ENCODE results near the gene ABHD12. TPM values are rescaled to one million over a fixed set of nuclear protein-coding genes. Genes with fewer than 3 reads are reported as not detected.

The ABHD12 gene
- total and polyA plus RNA-seq, 2 donors (not counting 3 experiments of a cell fraction or from before 2014, with no cell fraction given) = 19.2 to 36.0 TPM

DNA sequence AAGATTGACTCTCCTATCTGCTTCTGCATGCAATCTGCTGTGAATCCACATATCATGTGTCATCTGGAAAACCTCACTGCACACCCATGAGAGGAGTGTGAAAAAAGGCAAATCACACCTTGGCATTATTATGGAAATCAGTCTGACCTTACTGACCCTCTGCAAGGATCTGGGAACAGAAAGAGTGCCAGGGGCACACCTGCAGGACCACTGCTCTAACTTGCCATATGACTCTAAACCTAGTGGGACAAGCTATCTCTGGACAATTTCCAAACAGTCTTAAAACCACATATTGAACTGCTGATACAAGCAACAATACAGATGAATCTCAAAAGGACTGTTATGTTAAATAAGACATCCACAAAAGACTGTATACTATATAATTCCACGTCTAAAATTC is 50.3 kb downstream of the ABHD12 start:
- Histone ChIP-seq H3K4me3 (replicated peaks in 1 of 3; ENCODE audit: insufficient read depth in 1 of 3, low read depth in 1 of 3, low read length in 3 of 3) (no peak overlapping the region), H3K79me2 (ENCODE audit: control insufficient read depth, insufficient read depth, low read length) (peaks cover 17% of the 10 kb centered on the region), H3K36me3 (ENCODE audit: control insufficient read depth in 2 of 2, extremely low read depth in 1 of 2, insufficient read depth in 2 of 2, low read length in 2 of 2) (no peaks in the 10 kb centered on the region), H3K9ac (replicated peaks; ENCODE audit: extremely low read depth, insufficient read depth, low read length) (no peak overlapping the region), H3K27ac (ENCODE audit: insufficient read depth, low read depth, low read length) (no peak overlapping the region), H4K20me1 (replicated peaks; ENCODE audit: control insufficient read depth, extremely low read depth, insufficient read depth, low read length) (no peaks in the 10 kb centered on the region), H2AFZ (ENCODE audit: low read depth, low read length) (no peak overlapping the region), H3K27me3 (ENCODE audit: control insufficient read depth in 2 of 2, insufficient read depth in 2 of 2, low read length in 2 of 2) (no peaks in the 10 kb centered on the region), H3K9me3 (replicated peaks; ENCODE audit: control insufficient read depth, insufficient read depth, low read length) (no peaks in the 10 kb centered on the region), H3K4me2 (ENCODE audit: insufficient read depth, low read length) (no peak overlapping the region), H3K9me1 (replicated peaks; ENCODE audit: control insufficient read depth, extremely low read depth, insufficient read depth, low read length) (no peaks in the 10 kb centered on the region), H3K4me1 (ENCODE audit: control insufficient read depth, extremely low read depth, insufficient read depth, low read length) (no peaks in the 10 kb centered on the region)
- CTCF ChIA-PET = interaction anchor here (6.4 kb wide), 1 partner anchor 57 kb away, joined by 65 read pairs; no protein-coding TSS in a partner anchor
- TF ChIP-seq JUN (IDR thresholded peaks at IDR 0.05; ENCODE audit: borderline replicate concordance, insufficient read depth, insufficient read length, low read depth) = no peak
- TF ChIP-seq CTCF (IDR thresholded peaks at IDR 0.05; ENCODE audit: extremely low read depth in 1 of 2, insufficient read depth in 1 of 2, low read depth in 1 of 2, low read length in 2 of 2) = no peak
- TF ChIP-seq POLR2AphosphoS5 (IDR thresholded peaks at IDR 0.05; ENCODE audit: insufficient read depth, low read depth, low read length) = no peak
- TF ChIP-seq GATA2 (IDR thresholded peaks at IDR 0.05; ENCODE audit: insufficient read depth, insufficient read length, low read depth, low read length) = no peak
- TF ChIP-seq POLR2A (IDR thresholded peaks at IDR 0.05; ENCODE audit: low read depth, low read length) = no peak
- no peak for TF ChIP-seq EZH2 (IDR thresholded peaks at IDR 0.05; ENCODE audit: borderline replicate concordance, low read depth, low read length, severe bottlenecking)
- no peak for TF ChIP-seq MAX (IDR thresholded peaks at IDR 0.05; ENCODE audit: insufficient read depth, insufficient read length)
- TF ChIP-seq MYC (IDR thresholded peaks at IDR 0.05; ENCODE audit: low read depth, low read length) = no peak
- no peak for TF ChIP-seq FOS (IDR thresholded peaks at IDR 0.05; ENCODE audit: borderline replicate concordance, insufficient read depth, low read length)
- dilution Hi-C loops (cut with MboI; ENCODE audit: extremely low pct_ligation_motif_present, low sequenced_read_pairs) (no loop called here), intact Hi-C loops (cut with micrococcal nuclease) (no loop called here)
- POLR2A ChIA-PET = no interaction called here
- FAIRE-seq (no peak), DNase-seq (ENCODE audit: low read depth, low spot score) (no peak)
- BruUV-seq (replicated peaks) = no TSS peak
